Neuronal stem cell (in vitro differentiated cells): Measurements from ENCODE around the gene PRKAG1.

Source experiments
- DNase-seq: peaks from one replicate; pipeline ENCODE4 v3.0.0-alpha.2; 2013; ENCODE audit warnings: low spot score
- H2AFZ ChIP-seq: one replicate; pipeline ENCODE4 v1.6.1; 2013; ENCODE audit warnings: mild to moderate bottlenecking, low read length, inconsistent platforms
- H2AK5ac ChIP-seq: 2 replicates; pipeline ENCODE4 v1.6.1; 2013; ENCODE audit warnings: low read depth, mild to moderate bottlenecking, inconsistent platforms, low read length, moderate library complexity, mixed read lengths
- H2BK120ac ChIP-seq: 2 replicates; pipeline ENCODE4 v1.6.1; 2013; ENCODE audit warnings: low read depth, mild to moderate bottlenecking, inconsistent platforms, low read length, moderate library complexity, mixed read lengths
- H2BK12ac ChIP-seq: one replicate; pipeline ENCODE4 v1.6.1; 2013; ENCODE audit warnings: low read length, inconsistent platforms
- H2BK15ac ChIP-seq: 2 replicates; pipeline ENCODE4 v1.6.1; 2013; ENCODE audit warnings: mild to moderate bottlenecking, low read length, inconsistent platforms, mixed read lengths
- H2BK5ac ChIP-seq: one replicate; pipeline ENCODE4 v1.6.1; 2013; ENCODE audit warnings: inconsistent platforms, mild to moderate bottlenecking, low read length, moderate library complexity
- H3K14ac ChIP-seq: one replicate; pipeline ENCODE4 v1.6.1; 2013; ENCODE audit warnings: low read length, inconsistent platforms
- H3K18ac ChIP-seq: 2 replicates; pipeline ENCODE4 v1.6.1; 2013; ENCODE audit warnings: low read length, inconsistent platforms
- H3K23ac ChIP-seq: 2 replicates; pipeline ENCODE4 v1.6.1; 2013; ENCODE audit warnings: low read depth, mild to moderate bottlenecking, mixed read lengths, low read length, inconsistent platforms; ENCODE audit not compliant: poor library complexity
- H3K27ac ChIP-seq: replicated peaks from 3 replicates; pipeline ENCODE4 v1.5.1; 2013; ENCODE audit warnings: low read length, inconsistent platforms
- H3K27me3 ChIP-seq, 3 experiments: 2 replicates each; pipeline ENCODE4 v1.6.1; 2013; ENCODE audit warnings: low read length in 3 of 3, mild to moderate bottlenecking in 2 of 3, inconsistent platforms in 1 of 3, low read depth in 1 of 3, mixed read lengths in 1 of 3, moderate library complexity in 1 of 3; ENCODE audit not compliant: control insufficient read depth in 3 of 3, insufficient read depth in 3 of 3
- H3K36me3 ChIP-seq, 2 donors: replicated peaks in 1 of 2; 2 replicates each; pipeline ENCODE4 v1.6.1; 2013; ENCODE audit warnings: low read length in 2 of 2; ENCODE audit not compliant: control insufficient read depth in 2 of 2, insufficient read depth in 2 of 2
- H3K4ac ChIP-seq: 2 replicates; pipeline ENCODE4 v1.6.1; 2013; ENCODE audit warnings: inconsistent platforms, mild to moderate bottlenecking, low read length, moderate library complexity
- H3K4me1 ChIP-seq, 2 donors: 1 replicate in 1 of 2; 2 replicates in 1 of 2; pipeline ENCODE4 v1.6.1; 2013; ENCODE audit warnings: low read length in 2 of 2, low read depth in 1 of 2; ENCODE audit not compliant: control insufficient read depth in 2 of 2, insufficient read depth in 1 of 2
- H3K4me2 ChIP-seq: one replicate; pipeline ENCODE4 v1.6.1; 2013; ENCODE audit warnings: mild to moderate bottlenecking, low read length, inconsistent platforms; ENCODE audit not compliant: insufficient read depth, poor library complexity, severe bottlenecking
- H3K4me3 ChIP-seq, 2 donors: 2 replicates each; pipeline ENCODE4 v1.5.1; 2013; ENCODE audit warnings: low read length in 2 of 2, mild to moderate bottlenecking in 2 of 2, inconsistent platforms in 1 of 2, moderate library complexity in 1 of 2
- H3K79me1 ChIP-seq: one replicate; pipeline ENCODE4 v1.6.1; 2013; ENCODE audit warnings: low read depth, mild to moderate bottlenecking, inconsistent platforms, low read length, moderate library complexity
- H3K9ac ChIP-seq: one replicate; pipeline ENCODE4 v1.6.1; 2013; ENCODE audit warnings: mild to moderate bottlenecking, low read depth, low read length, inconsistent platforms; ENCODE audit not compliant: poor library complexity
- H3K9me3 ChIP-seq, 2 donors: replicated peaks in 1 of 2; 2 replicates each; pipeline versions ENCODE3 to v1.6.1; 2013; ENCODE audit warnings: low read length in 2 of 2, mild to moderate bottlenecking in 2 of 2, inconsistent platforms in 1 of 2, low read depth in 1 of 2, mixed read lengths in 1 of 2, moderate library complexity in 1 of 2; ENCODE audit not compliant: control insufficient read depth in 2 of 2, insufficient read depth in 1 of 2
- H4K8ac ChIP-seq: one replicate; pipeline ENCODE4 v1.6.1; 2013; ENCODE audit warnings: low read depth, mild to moderate bottlenecking, inconsistent platforms, low read length, moderate library complexity
- H4K91ac ChIP-seq: one replicate; pipeline ENCODE4 v1.6.1; 2013; ENCODE audit warnings: low read length, low read depth, mild to moderate bottlenecking, inconsistent platforms; ENCODE audit not compliant: poor library complexity
- WGBS, 2 donors: extraction: QIAGEN DNeasy Blood & Tissue Kit; methylation state at CpG; one replicate each; pipeline ENCODE4 v1.1.7; 2013; ENCODE audit warnings: missing lambda C conversion rate in 2 of 2, mixed read lengths in 1 of 2; ENCODE audit not compliant: insufficient read length in 2 of 2, insufficient replicate concordance in 1 of 2; ENCODE audit errors: extremely low coverage in 2 of 2; 5-methylcytosine and 5-hydroxymethylcytosine counted together

The PRKAG1 gene

GRCh38 chr12:49037111-49037946 is 18.8 kb upstream of the PRKAG1 start:
- peaks cover 18% of the 10 kb centered on the region for H3K79me1 ChIP-seq
- H2BK120ac ChIP-seq = no peak overlapping the region
- H3K36me3 ChIP-seq = peaks cover 71 to 99% of the 10 kb centered on the region in 2 donors
- no peak overlapping the region for H3K4me2 ChIP-seq
- no peak overlapping the region for H4K91ac ChIP-seq
- H3K23ac ChIP-seq = no peak overlapping the region
- H3K4ac ChIP-seq = no peak overlapping the region
- no peak overlapping the region for H2BK15ac ChIP-seq
- no peak overlapping the region for H3K27ac ChIP-seq
- no peak overlapping the region for H3K18ac ChIP-seq
- H3K9ac ChIP-seq = peak overlapping the region; percentile 21
- H4K8ac ChIP-seq = peak overlapping the region; percentile 48
- no peak overlapping the region for H2BK5ac ChIP-seq
- H2BK12ac ChIP-seq = no peak overlapping the region
- H3K4me3 ChIP-seq = no peak overlapping the region
- H3K14ac ChIP-seq = peak overlapping the region; percentile 21
- no peak overlapping the region for H2AFZ ChIP-seq
- WGBS, 2 donors = no CpG with 5 or more reads among the region's 9 CpGs
- H3K9me3 ChIP-seq = no peaks in the 10 kb centered on the region
- H3K27me3 ChIP-seq = no peaks in the 10 kb centered on the region
- no peak for DNase-seq
- H3K4me1 ChIP-seq = no peaks in the 10 kb centered on the region
- no peak overlapping the region for H2AK5ac ChIP-seq

GRCh38 chr12:49036029-49036428 is 17.5 kb upstream of the PRKAG1 start:
- Histone ChIP-seq H2BK120ac (no peak overlapping the region), H3K4me3 (no peak overlapping the region), H3K27ac (no peak overlapping the region), H3K23ac (no peak overlapping the region), H3K79me1 (peaks cover 18% of the 10 kb centered on the region), H3K4me1 (no peaks in the 10 kb centered on the region), H3K18ac (no peak overlapping the region), H3K9ac (no peak overlapping the region), H3K4ac (no peak overlapping the region), H2AK5ac (no peak overlapping the region), H3K27me3 (no peaks in the 10 kb centered on the region), H4K8ac (no peak overlapping the region), H3K4me2 (no peak overlapping the region), H3K36me3 (peaks cover 74 to 99% of the 10 kb centered on the region in 2 donors), H2BK15ac (no peak overlapping the region), H4K91ac (no peak overlapping the region), H3K14ac (no peak overlapping the region), H2AFZ (no peak overlapping the region), H3K9me3 (no peaks in the 10 kb centered on the region), H2BK12ac (no peak overlapping the region), H2BK5ac (no peak overlapping the region)
- no CpG with 5 or more reads among the region's 4 CpGs for WGBS, 2 donors
- DNase-seq = no peak

- no peaks in the 10 kb centered on the region for H3K4me1 ChIP-seq
- H2AK5ac ChIP-seq = no peak overlapping the region
- no peak overlapping the region for H2AFZ ChIP-seq
- H3K4ac ChIP-seq = no peak overlapping the region
- H3K27me3 ChIP-seq = no peaks in the 10 kb centered on the region
- H2BK120ac ChIP-seq = no peak overlapping the region
- H2BK15ac ChIP-seq = no peak overlapping the region
- H2BK5ac ChIP-seq = peak overlapping the region; percentile 44
- H3K4me3 ChIP-seq = no peak overlapping the region
- no peak overlapping the region for H3K4me2 ChIP-seq
- H3K9me3 ChIP-seq = no peaks in the 10 kb centered on the region
- peaks cover 17% of the 10 kb centered on the region for H3K79me1 ChIP-seq
- no CpG with 5 or more reads among the region's 4 CpGs for WGBS, 2 donors
- H3K23ac ChIP-seq = peak overlapping the region; percentile 20
- H4K91ac ChIP-seq = no peak overlapping the region
- peaks cover 76 to 98% of the 10 kb centered on the region in 2 donors for H3K36me3 ChIP-seq
- no peak overlapping the region for H4K8ac ChIP-seq
- no peak overlapping the region for H3K18ac ChIP-seq
- no peak overlapping the region for H2BK12ac ChIP-seq
- no peak overlapping the region for H3K14ac ChIP-seq
- no peak overlapping the region for H3K9ac ChIP-seq
- DNase-seq = no peak
- H3K27ac ChIP-seq = no peak overlapping the region
Observed at GRCh38 chr12:49034286-49034622, 15.7 kb upstream of the PRKAG1 start.

- Histone ChIP-seq H2AK5ac (no peak overlapping the region), H3K9ac (no peak overlapping the region), H3K36me3 (peaks cover 77 to 98% of the 10 kb centered on the region in 2 donors), H2BK120ac (no peak overlapping the region), H2BK5ac (no peak overlapping the region), H3K9me3 (no peaks in the 10 kb centered on the region), H2BK15ac (no peak overlapping the region), H3K27ac (no peak overlapping the region), H3K4me3 (no peak overlapping the region), H3K23ac (peak overlapping the region; percentile 20), H4K91ac (no peak overlapping the region), H3K14ac (no peak overlapping the region), H3K4ac (no peak overlapping the region), H3K18ac (no peak overlapping the region), H3K27me3 (no peaks in the 10 kb centered on the region), H3K79me1 (peaks cover 17% of the 10 kb centered on the region), H2AFZ (no peak overlapping the region), H3K4me2 (no peak overlapping the region), H4K8ac (no peak overlapping the region), H3K4me1 (no peaks in the 10 kb centered on the region), H2BK12ac (no peak overlapping the region)
- no CpG with 5 or more reads among the region's 12 CpGs for WGBS, 2 donors
- no peak for DNase-seq
Observed at GRCh38 chr12:49033611-49034285, 15.2 kb upstream of the PRKAG1 start.
